Measurements from ENCODE around the gene FAM241A. TPM values are rescaled to one million over a fixed set of nuclear protein-coding genes. Genes with fewer than 3 reads are reported as not detected.
A peak's percentile ranks its signal among the peaks of the same experiment; 100 is the strongest.

FAM241A gene
- total RNA-seq, 3 donors from 2014 or later (not counting 1 experiment from before 2014, with no cell fraction given) = 0.36 to 0.75 (median 0.40) TPM

- TF ChIP-seq CTCF (IDR thresholded peaks at IDR 0.05) = no peak
- Mint-ChIP-seq H3K36me3 (no peaks in the 10 kb centered on the region), H3K27ac (no peak overlapping the region), H3K27me3 (ENCODE audit: low read depth in 2 of 2) (no peaks in the 10 kb centered on the region), H3K4me3 (no peak overlapping the region), H3K9me3 (no peaks in the 10 kb centered on the region), H3K4me1 (peaks cover 0 to 5% of the 10 kb centered on the region in 2 donors)
- H3K27me3 ChIP-seq (ENCODE audit: control insufficient read depth, insufficient read depth, low read length) = no peaks in the 10 kb centered on the region
- H3K9me3 ChIP-seq (ENCODE audit: control insufficient read depth, insufficient read depth, low read length) = no peaks in the 10 kb centered on the region
- H3K27ac ChIP-seq (ENCODE audit: low read length) = no peak overlapping the region
- no peaks in the 10 kb centered on the region for H3K4me1 ChIP-seq (ENCODE audit: control insufficient read depth, insufficient read depth, low read length)
- no peak for ATAC-seq
- intact Hi-C loops (cut with micrococcal nuclease) = no loop called here
- WGBS (ENCODE audit: insufficient coverage) = 33% methylated on average over 1 of the region's 2 CpGs
- no peak overlapping the region for H3K4me3 ChIP-seq (ENCODE audit: low read length)
- DNase-seq = peak in 1 of 2 donors; percentile 51
- H3K36me3 ChIP-seq (ENCODE audit: control insufficient read depth, insufficient read depth, low read length) = no peaks in the 10 kb centered on the region
Measured at GRCh38 chr4:112183252-112183651, 38.0 kb downstream of the FAM241A start.

- no peaks in the 10 kb centered on the region for H3K4me1 ChIP-seq (ENCODE audit: control insufficient read depth, insufficient read depth, low read length)
- no peak for DNase-seq
- no peaks in the 10 kb centered on the region for H3K27me3 ChIP-seq (ENCODE audit: control insufficient read depth, insufficient read depth, low read length)
- H3K9me3 Mint-ChIP-seq = no peaks in the 10 kb centered on the region
- no peak for ATAC-seq
- H3K27me3 Mint-ChIP-seq (ENCODE audit: low read depth in 2 of 2) = no peaks in the 10 kb centered on the region
- intact Hi-C loops (cut with micrococcal nuclease) = no loop called here
- no peaks in the 10 kb centered on the region for H3K36me3 ChIP-seq (ENCODE audit: control insufficient read depth, insufficient read depth, low read length)
- H3K36me3 Mint-ChIP-seq = no peaks in the 10 kb centered on the region
- H3K27ac Mint-ChIP-seq = no peak overlapping the region
- H3K4me3 ChIP-seq (ENCODE audit: low read length) = no peak overlapping the region
- peaks cover 0 to 5% of the 10 kb centered on the region in 2 donors for H3K4me1 Mint-ChIP-seq
- no peaks in the 10 kb centered on the region for H3K9me3 ChIP-seq (ENCODE audit: control insufficient read depth, insufficient read depth, low read length)
- WGBS (ENCODE audit: insufficient coverage) = no CpG with 5 or more reads among the region's 1 CpG
- no peak overlapping the region for H3K4me3 Mint-ChIP-seq
- no peak for TF ChIP-seq CTCF (IDR thresholded peaks at IDR 0.05)
- no peak overlapping the region for H3K27ac ChIP-seq (ENCODE audit: low read length)
Measured at GRCh38 chr4:112184438-112184837, 39.2 kb downstream of the FAM241A start.

GRCh38 chr4:112185334-112185733, 40.1 kb downstream of the FAM241A start:
- intact Hi-C loops (cut with micrococcal nuclease) = no loop called here
- Mint-ChIP-seq H3K27ac (no peak overlapping the region), H3K4me3 (no peak overlapping the region), H3K27me3 (ENCODE audit: low read depth in 2 of 2) (no peaks in the 10 kb centered on the region), H3K4me1 (peaks cover 0 to 5% of the 10 kb centered on the region in 2 donors), H3K9me3 (no peaks in the 10 kb centered on the region), H3K36me3 (no peaks in the 10 kb centered on the region)
- Histone ChIP-seq H3K27ac (ENCODE audit: low read length) (no peak overlapping the region), H3K27me3 (ENCODE audit: control insufficient read depth, insufficient read depth, low read length) (no peaks in the 10 kb centered on the region), H3K36me3 (ENCODE audit: control insufficient read depth, insufficient read depth, low read length) (no peaks in the 10 kb centered on the region), H3K9me3 (ENCODE audit: control insufficient read depth, insufficient read depth, low read length) (no peaks in the 10 kb centered on the region), H3K4me3 (ENCODE audit: low read length) (no peak overlapping the region), H3K4me1 (ENCODE audit: control insufficient read depth, insufficient read depth, low read length) (no peaks in the 10 kb centered on the region)
- DNase-seq (no peak), ATAC-seq (no peak)
- TF ChIP-seq CTCF (IDR thresholded peaks at IDR 0.05) = no peak
- WGBS (ENCODE audit: insufficient coverage) = 91% methylated on average over 2 of the region's 2 CpGs

Measured in natural killer cell (primary cell).